ENCODE measurements around the gene DMBT1. TPM values are rescaled to one million over a fixed set of nuclear protein-coding genes. Genes with fewer than 3 reads are reported as not detected.

Gene DMBT1
- polyA plus RNA-seq, 3 donors from 2014 or later = not detected

DNA sequence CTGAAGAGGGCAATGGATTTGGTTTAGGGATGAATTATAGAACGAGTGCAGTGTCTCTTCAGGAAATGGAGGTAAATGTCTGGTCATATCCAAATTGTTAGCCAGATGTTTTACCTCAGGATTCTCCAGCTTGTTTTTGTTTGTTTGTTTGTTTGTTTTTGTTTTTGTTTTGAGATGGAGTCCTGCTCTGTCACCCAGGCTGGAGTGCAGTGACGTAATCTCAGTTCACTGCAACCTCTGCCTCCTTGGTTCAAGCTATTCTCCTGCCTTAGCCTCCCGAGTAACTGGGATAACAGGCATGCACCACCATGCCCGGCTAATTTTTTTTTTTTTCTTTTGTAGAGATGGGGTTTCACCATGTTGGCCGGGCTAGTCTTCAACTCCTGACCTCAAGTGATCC is 132.2 kb downstream of the DMBT1 start:
- no peak for DNase-seq
- Mint-ChIP-seq H3K27ac (no peak overlapping the region), H3K27me3 (ENCODE audit: low read depth in 3 of 3) (peaks cover 0 to 10% (median 4%) of the 10 kb centered on the region in 3 donors), H3K9me3 (no peaks in the 10 kb centered on the region), H3K4me1 (no peaks in the 10 kb centered on the region), H3K4me3 (no peak overlapping the region), H3K36me3 (no peaks in the 10 kb centered on the region)

Other genes with a start within 250 kb of the DMBT1 start
- gene PLEKHA1, start 186.0 kb upstream of the DMBT1 start, polyA plus RNA-seq = 100 to 1,000 TPM; 134 to 142 (median 140) TPM
- not detected for gene ARMS2, start 106.1 kb upstream of the DMBT1 start, polyA plus RNA-seq
- under 1 TPM in 2 of 3 donors, not detected in 1; 0.16 to 0.73 TPM for gene HTRA1, start 99.2 kb upstream of the DMBT1 start, polyA plus RNA-seq
- gene C10orf120, start 139.1 kb downstream of the DMBT1 start, polyA plus RNA-seq = not detected